Right atrium auricular region (tissue), 2 donors: ENCODE measurements around the gene BID. TPM values are rescaled to one million over a fixed set of nuclear protein-coding genes. Genes with fewer than 3 reads are reported as not detected.

Experiments used
- DNase-seq: peaks from one replicate; pipeline ENCODE4 v3.0.0-alpha.2; 2019; ENCODE audit warnings: low spot score
- H3K27ac ChIP-seq, 2 donors: fragments of 200-600 bp; sonication (generic); 1 replicate in 1 of 2; 2 replicates in 1 of 2; pipeline ENCODE4 v1.5.1; 2016 to 2019
- H3K27me3 ChIP-seq, 2 donors: fragments of 200-600 bp; sonication (generic); one replicate each; pipeline versions ENCODE4 v1.5.1 to v1.6.0; 2017 to 2019
- H3K36me3 ChIP-seq: fragments of 200-600 bp; sonication (generic); one replicate; pipeline ENCODE4 v1.5.1; 2016
- H3K4me1 ChIP-seq, 2 donors: fragments of 200-600 bp; sonication (generic); one replicate each; pipeline versions ENCODE4 v1.5.1 to v1.6.0; 2017 to 2019
- H3K4me3 ChIP-seq, 2 donors: fragments of 200-600 bp; sonication (generic); 1 replicate in 1 of 2; 2 replicates in 1 of 2; pipeline ENCODE4 v1.5.1; 2017 to 2019; ENCODE audit warnings: mild to moderate bottlenecking in 1 of 2, moderate library complexity in 1 of 2
- H3K9me3 ChIP-seq, 2 donors: fragments of 200-600 bp; sonication (generic); one replicate each; pipeline ENCODE4 v1.5.1; 2019
- total RNA-seq, 2 donors: library from RNA; depleted of rRNA; stranded (reverse); fragments of >200 nt; gene quantifications; one replicate each; pipeline ENCODE4 v1.1.0, GENCODE V29; 2016
- TF ChIP-seq, protein P1 (sequence below), 2 donors: fragments of 200-600 bp; sonication (generic); IDR thresholded peaks; one replicate each; pipeline ENCODE4 v1.5.1; 2019; ENCODE audit warnings: antibody characterized with exemption in 2 of 2

The BID gene
- total RNA-seq, 2 donors from 2014 or later, result 10.5 to 14.1 TPM

DNA sequence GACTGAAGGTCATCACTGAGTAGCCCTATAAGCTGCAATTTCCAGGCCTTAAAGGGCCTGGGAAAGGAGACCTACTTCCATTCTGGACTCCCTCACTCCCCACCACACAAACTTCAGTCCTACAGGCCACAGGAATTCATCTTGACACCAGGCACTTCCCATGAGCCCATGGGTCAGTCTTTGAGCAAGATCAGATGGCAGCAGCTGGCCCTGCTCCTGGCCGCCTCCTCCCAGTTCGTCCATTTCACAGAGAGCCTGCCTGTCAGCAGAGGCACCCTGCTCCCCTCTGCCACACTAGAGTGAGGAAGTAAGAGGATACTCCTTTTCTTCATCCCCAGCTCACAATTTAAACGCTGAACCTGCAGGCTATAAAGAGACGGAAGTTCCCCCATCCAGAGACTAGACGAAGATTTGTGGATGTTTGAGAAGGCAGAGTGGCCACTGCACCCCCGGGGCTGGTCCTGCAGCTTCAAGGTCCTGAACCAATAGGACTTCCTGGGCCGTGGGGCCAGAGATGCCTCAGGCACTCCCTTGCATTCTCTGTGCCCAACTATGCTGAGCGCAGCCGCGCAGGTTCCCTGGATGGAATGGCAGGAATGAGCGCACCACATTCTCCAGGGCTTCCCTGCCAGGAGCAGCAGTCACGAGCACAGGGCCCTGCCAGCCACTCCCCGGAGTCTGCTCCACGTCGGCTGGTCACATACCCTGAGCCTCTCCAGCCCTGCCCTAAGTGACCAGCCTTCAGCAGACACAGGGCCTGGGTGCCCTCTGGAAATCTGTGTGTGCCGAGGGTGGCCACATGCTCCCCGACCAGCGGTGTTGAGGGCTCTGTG, 33.5 kb upstream of the BID start:
- Histone ChIP-seq H3K4me1 (peaks cover 0 to 6% of the 10 kb centered on the region in 2 donors), H3K27ac (peak overlapping the region; percentile 18 to 32), H3K9me3 (no peaks in the 10 kb centered on the region), H3K27me3 (no peaks in the 10 kb centered on the region), H3K4me3 (no peak overlapping the region), H3K36me3 (peaks cover 73% of the 10 kb centered on the region)
- TF ChIP-seq, protein P1, sequence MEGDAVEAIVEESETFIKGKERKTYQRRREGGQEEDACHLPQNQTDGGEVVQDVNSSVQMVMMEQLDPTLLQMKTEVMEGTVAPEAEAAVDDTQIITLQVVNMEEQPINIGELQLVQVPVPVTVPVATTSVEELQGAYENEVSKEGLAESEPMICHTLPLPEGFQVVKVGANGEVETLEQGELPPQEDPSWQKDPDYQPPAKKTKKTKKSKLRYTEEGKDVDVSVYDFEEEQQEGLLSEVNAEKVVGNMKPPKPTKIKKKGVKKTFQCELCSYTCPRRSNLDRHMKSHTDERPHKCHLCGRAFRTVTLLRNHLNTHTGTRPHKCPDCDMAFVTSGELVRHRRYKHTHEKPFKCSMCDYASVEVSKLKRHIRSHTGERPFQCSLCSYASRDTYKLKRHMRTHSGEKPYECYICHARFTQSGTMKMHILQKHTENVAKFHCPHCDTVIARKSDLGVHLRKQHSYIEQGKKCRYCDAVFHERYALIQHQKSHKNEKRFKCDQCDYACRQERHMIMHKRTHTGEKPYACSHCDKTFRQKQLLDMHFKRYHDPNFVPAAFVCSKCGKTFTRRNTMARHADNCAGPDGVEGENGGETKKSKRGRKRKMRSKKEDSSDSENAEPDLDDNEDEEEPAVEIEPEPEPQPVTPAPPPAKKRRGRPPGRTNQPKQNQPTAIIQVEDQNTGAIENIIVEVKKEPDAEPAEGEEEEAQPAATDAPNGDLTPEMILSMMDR (IDR thresholded peaks at IDR 0.05), result no peak
- DNase-seq, result no peak

DNA sequence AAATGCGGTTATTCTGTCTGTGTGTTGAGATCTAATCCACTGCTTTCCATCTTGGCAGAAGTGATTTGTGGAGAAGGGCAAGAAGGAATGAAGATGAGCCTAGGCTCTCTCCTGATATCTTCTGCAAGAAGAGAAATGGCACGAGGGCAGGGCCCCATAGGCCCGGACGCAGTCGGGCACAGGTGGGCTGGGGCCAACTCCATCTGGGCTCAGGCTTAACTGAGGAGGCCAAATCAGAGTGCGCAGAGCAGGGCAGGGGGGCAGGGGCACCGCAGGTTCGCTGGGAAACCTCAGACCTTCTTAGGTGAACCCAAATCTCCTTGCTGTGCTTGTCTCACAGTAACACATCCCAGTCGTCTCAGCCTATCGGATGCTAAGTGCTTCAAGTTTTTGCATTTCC, 32.8 kb upstream of the BID start:
- H3K4me3 ChIP-seq, result no peak overlapping the region
- DNase-seq, result no peak
- H3K27ac ChIP-seq, result no peak overlapping the region

DNA sequence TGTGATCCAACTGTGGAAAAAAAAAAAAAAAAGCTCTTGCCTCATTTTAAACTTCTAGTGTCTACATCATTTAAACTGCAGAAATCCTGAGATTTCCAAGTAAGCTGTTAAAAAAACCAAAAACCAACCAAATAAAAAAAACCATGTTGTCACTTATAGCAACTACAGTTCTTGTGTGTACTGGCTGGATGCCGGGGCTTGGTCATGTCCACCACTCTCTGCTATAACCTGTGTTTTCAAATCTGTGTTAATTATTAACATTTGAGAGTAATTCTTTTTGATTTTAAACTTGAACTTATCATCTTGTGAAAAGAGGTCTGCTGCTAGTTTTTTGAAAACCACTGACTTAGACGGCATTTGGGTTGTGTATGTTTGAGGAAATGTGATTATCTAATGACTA, 32.2 kb upstream of the BID start:
- no peaks in the 10 kb centered on the region for H3K27me3 ChIP-seq
- TF ChIP-seq, protein P1 (IDR thresholded peaks at IDR 0.05), result no peak
- H3K9me3 ChIP-seq, result no peaks in the 10 kb centered on the region
- H3K27ac ChIP-seq, result no peak overlapping the region
- H3K4me1 ChIP-seq, result peaks cover 0 to 6% of the 10 kb centered on the region in 2 donors
- DNase-seq, result no peak
- no peak overlapping the region for H3K4me3 ChIP-seq
- H3K36me3 ChIP-seq, result peaks cover 73% of the 10 kb centered on the region

More for the DNA sequence above, 32.8 kb upstream of the BID start:
- H3K27me3 ChIP-seq, result no peaks in the 10 kb centered on the region
- TF ChIP-seq, protein P1 (IDR thresholded peaks at IDR 0.05), result no peak
- peaks cover 0 to 6% of the 10 kb centered on the region in 2 donors for H3K4me1 ChIP-seq
- H3K36me3 ChIP-seq, result peaks cover 73% of the 10 kb centered on the region
- no peaks in the 10 kb centered on the region for H3K9me3 ChIP-seq

DNA sequence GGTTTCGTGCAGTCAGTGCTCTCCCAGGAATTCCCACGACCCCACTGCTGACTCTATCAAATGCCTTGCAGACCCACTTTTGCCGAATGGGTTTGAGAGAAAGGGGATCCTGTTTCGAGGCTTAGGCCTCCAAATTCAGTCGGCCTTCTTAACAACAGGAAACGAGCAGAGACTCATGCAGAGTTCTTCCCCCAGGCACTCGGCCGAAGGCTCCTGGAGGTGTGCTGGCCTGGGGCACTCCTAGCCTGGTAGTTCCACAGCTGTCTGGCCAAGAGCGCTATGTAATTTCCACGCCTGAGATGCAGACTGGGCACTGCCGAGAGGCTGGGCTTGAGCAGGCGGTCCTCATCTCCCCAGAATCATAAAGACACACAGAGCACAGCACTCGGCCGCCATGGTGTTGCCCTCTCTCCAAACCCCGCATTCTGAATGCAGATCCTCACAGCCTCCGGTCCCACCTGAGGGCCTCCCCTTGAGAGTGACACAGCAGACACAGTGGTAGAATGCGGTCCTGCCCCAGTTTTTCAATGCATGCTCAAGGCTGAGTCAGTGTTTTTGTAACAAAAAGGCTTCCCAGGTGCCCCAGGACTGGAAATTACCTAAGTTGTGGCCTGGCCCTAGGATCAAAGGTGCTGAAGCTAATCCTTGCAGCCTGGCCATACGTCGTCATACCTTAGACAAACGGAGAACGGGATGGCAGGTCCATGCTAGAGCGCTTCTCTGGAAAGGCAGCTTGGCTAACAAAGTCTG, 30.2 kb upstream of the BID start:
- H3K27ac ChIP-seq, result no peak overlapping the region
- no peaks in the 10 kb centered on the region for H3K27me3 ChIP-seq
- no peaks in the 10 kb centered on the region for H3K9me3 ChIP-seq
- no peaks in the 10 kb centered on the region for H3K4me1 ChIP-seq
- TF ChIP-seq, protein P1 (IDR thresholded peaks at IDR 0.05), result no peak
- DNase-seq, result no peak
- H3K36me3 ChIP-seq, result peaks cover 58% of the 10 kb centered on the region
- H3K4me3 ChIP-seq, result no peak overlapping the region

DNA sequence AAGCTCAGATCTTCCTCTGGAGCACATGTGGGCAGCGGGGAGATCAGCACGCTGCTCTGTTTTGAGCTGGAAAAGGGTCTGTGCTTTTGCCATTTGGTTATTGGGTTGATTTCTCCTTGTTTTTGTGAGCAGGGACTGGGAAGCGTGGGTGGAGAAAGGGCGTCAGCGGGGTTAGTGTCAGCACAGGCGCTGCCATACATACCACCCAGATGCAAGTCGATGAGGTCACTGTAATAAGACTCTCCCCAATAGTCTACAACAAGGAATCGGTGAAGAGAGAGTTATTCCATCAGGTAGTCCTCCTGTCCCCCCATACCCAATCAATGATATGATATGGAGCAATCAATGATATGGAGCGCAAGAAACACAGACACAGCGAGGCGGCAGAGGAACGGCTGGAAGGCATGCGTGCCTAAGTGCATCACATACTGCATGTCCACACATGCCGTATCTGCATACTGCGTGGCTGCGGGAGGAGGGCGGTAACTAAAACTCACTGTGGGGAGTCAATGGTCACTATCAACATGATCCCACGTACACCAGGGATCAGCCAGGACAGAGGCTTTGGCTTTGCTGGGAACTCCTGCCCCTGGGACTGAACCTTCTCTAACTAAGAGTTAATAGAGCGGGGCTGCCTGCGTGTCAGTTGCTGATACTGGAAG, 29.5 kb upstream of the BID start:
- Histone ChIP-seq H3K36me3 (peaks cover 51% of the 10 kb centered on the region), H3K27ac (no peak overlapping the region), H3K4me1 (no peaks in the 10 kb centered on the region), H3K4me3 (no peak overlapping the region), H3K9me3 (no peaks in the 10 kb centered on the region), H3K27me3 (no peaks in the 10 kb centered on the region)
- no peak for DNase-seq
- TF ChIP-seq, protein P1 (IDR thresholded peaks at IDR 0.05), result no peak
